Liver (tissue), 9 donors: ENCODE results near the gene XCL1. TPM values are rescaled to one million over a fixed set of nuclear protein-coding genes. Genes with fewer than 3 reads are reported as not detected.

Experiments
- DNase-seq: peaks from one replicate; pipeline ENCODE4 v3.0.0-alpha.2; 2017; ENCODE audit warnings: low spot score
- H3K27ac ChIP-seq, 2 donors: one replicate each; pipeline ENCODE4 v1.7.0; 2013; ENCODE audit warnings: inconsistent platforms in 2 of 2, low read length in 2 of 2, control low read depth in 1 of 2, low read depth in 1 of 2, mild to moderate bottlenecking in 1 of 2
- H3K27me3 ChIP-seq, 4 donors: one replicate each; pipeline versions ENCODE4 v1.6.1 to v1.7.0; 2013; ENCODE audit warnings: low read length in 3 of 4, inconsistent platforms in 1 of 4, mild to moderate bottlenecking in 1 of 4, moderate library complexity in 1 of 4; ENCODE audit not compliant: control insufficient read depth in 4 of 4, insufficient read depth in 4 of 4
- H3K36me3 ChIP-seq, 4 donors: one replicate each; pipeline versions ENCODE4 v1.6.1 to v1.7.0; 2013; ENCODE audit warnings: low read length in 3 of 4, mild to moderate bottlenecking in 3 of 4, low read depth in 1 of 4, moderate library complexity in 1 of 4; ENCODE audit not compliant: control insufficient read depth in 4 of 4, insufficient read depth in 3 of 4
- H3K4me1 ChIP-seq, 4 donors: one replicate each; pipeline versions ENCODE4 v1.6.1 to v1.7.0; 2013; ENCODE audit warnings: low read length in 3 of 4, mild to moderate bottlenecking in 3 of 4, moderate library complexity in 1 of 4; ENCODE audit not compliant: control insufficient read depth in 4 of 4, insufficient read depth in 4 of 4
- H3K4me3 ChIP-seq, 3 donors: one replicate each; pipeline versions ENCODE4 v1.6.1 to v1.7.0; 2013; ENCODE audit warnings: low read length in 3 of 3, control low read depth in 1 of 3, low read depth in 1 of 3, mild to moderate bottlenecking in 1 of 3
- H3K9ac ChIP-seq, 2 donors: one replicate each; pipeline ENCODE4 v1.7.0; 2013; ENCODE audit warnings: low read length in 2 of 2, mild to moderate bottlenecking in 2 of 2, moderate library complexity in 2 of 2, control low read depth in 1 of 2, low read depth in 1 of 2
- H3K9me3 ChIP-seq, 4 donors: one replicate each; pipeline versions ENCODE4 v1.6.1 to v1.7.0; 2013; ENCODE audit warnings: low read length in 3 of 4; ENCODE audit not compliant: control insufficient read depth in 4 of 4
- EGR1 ChIP-seq, 2 donors: IDR thresholded peaks; 2 replicates each; pipeline ENCODE4 v1.6.1; 2016 to 2018; ENCODE audit warnings: antibody characterized with exemption in 2 of 2, low read depth in 2 of 2
- FOXA1 ChIP-seq: IDR thresholded peaks from 2 replicates; pipeline ENCODE4 v1.6.1; 2016; ENCODE audit warnings: antibody characterized with exemption
- GABPA ChIP-seq, 2 donors: IDR thresholded peaks in 1 of 2; conservative IDR thresholded peaks in 1 of 2; 2 replicates each; pipeline ENCODE4 v1.6.1; 2016; ENCODE audit warnings: antibody characterized with exemption in 2 of 2, mild to moderate bottlenecking in 1 of 2, moderate library complexity in 1 of 2
- HNF4A ChIP-seq, 2 donors: conservative IDR thresholded peaks; 2 replicates each; pipeline ENCODE4 v1.6.1; 2016; ENCODE audit warnings: antibody characterized with exemption in 2 of 2, mild to moderate bottlenecking in 2 of 2
- JUND ChIP-seq, 2 donors: IDR thresholded peaks; 2 replicates each; pipeline ENCODE4 v1.6.1; 2016; ENCODE audit warnings: antibody characterized with exemption in 2 of 2
- MAX ChIP-seq: IDR thresholded peaks from 2 replicates; pipeline ENCODE4 v1.6.1; 2016; ENCODE audit warnings: antibody characterized with exemption
- NR2F2 ChIP-seq: IDR thresholded peaks from 2 replicates; pipeline ENCODE4 v1.6.1; 2016; ENCODE audit warnings: antibody characterized with exemption
- RAD21 ChIP-seq, 2 donors: IDR thresholded peaks; 2 replicates each; pipeline ENCODE4 v1.6.1; 2016; ENCODE audit warnings: antibody characterized with exemption in 2 of 2, mild to moderate bottlenecking in 2 of 2
- REST ChIP-seq: IDR thresholded peaks from 2 replicates; pipeline ENCODE4 v1.6.1; 2016; ENCODE audit warnings: antibody characterized with exemption, mild to moderate bottlenecking
- RXRA ChIP-seq, 2 donors: IDR thresholded peaks; 2 replicates each; pipeline ENCODE4 v1.6.1; 2017 to 2018; ENCODE audit warnings: antibody characterized with exemption in 2 of 2, mild to moderate bottlenecking in 1 of 2
- SP1 ChIP-seq: IDR thresholded peaks from 2 replicates; pipeline ENCODE4 v1.6.1; 2018; ENCODE audit warnings: antibody characterized with exemption, mild to moderate bottlenecking
- TAF1 ChIP-seq: conservative IDR thresholded peaks from 2 replicates; pipeline ENCODE4 v1.6.1; 2016; ENCODE audit warnings: antibody characterized with exemption, mild to moderate bottlenecking
- WGBS: extraction: QIAGEN DNeasy Blood & Tissue Kit; methylation state at CpG from one replicate; pipeline ENCODE4 v1.1.7; 2013; 5-methylcytosine and 5-hydroxymethylcytosine counted together
- polyA plus RNA-seq, 2 donors: library from polyadenylated mRNA; stranded (reverse) in 1 of 2; unstranded in 1 of 2; fragments of 200-250 nt in 1 of 2; fragments of >200 nt in 1 of 2; fragmentation: Nextera tagmentation in 1 of 2; extraction: Ambion mirVana in 1 of 2; gene quantifications; one replicate each; pipeline versions ENCODE4 v1.2.1 to v1.2.3, GENCODE V29; 2013 to 2015
- total RNA-seq, 2 donors: library from RNA; depleted of rRNA; stranded (reverse); fragments of >200 nt; gene quantifications; one replicate each; pipeline ENCODE4 v1.2.3, GENCODE V29; 2014
- TF ChIP-seq, protein P1 (sequence below): fragments of 150-350 bp; IDR thresholded peaks from 2 replicates; pipeline ENCODE4 v1.5.1; 2017; ENCODE audit warnings: improper control_type of control experiment, low read depth, low read length; ENCODE audit not compliant: missing input control
- TF ChIP-seq, protein P2 (sequence below): IDR thresholded peaks from 2 replicates; pipeline ENCODE4 v1.6.1; 2016; ENCODE audit warnings: antibody characterized with exemption
- donor health status: healthy.
- donor health status: healthy.
- donor health status: healthy.
- donor health status: healthy.
- donor health status: healthy.

XCL1 gene
- total and polyA plus RNA-seq, 4 donors, result 0.17 to 0.33 (median 0.22) TPM

GRCh38 chr1:168613691-168614231, 37.4 kb downstream of the XCL1 start:
- Histone ChIP-seq H3K9me3 (no peaks in the 10 kb centered on the region), H3K27ac (no peak overlapping the region), H3K4me3 (no peak overlapping the region), H3K4me1 (no peaks in the 10 kb centered on the region), H3K9ac (no peak overlapping the region), H3K27me3 (no peaks in the 10 kb centered on the region), H3K36me3 (no peaks in the 10 kb centered on the region)
- DNase-seq, result no peak
- WGBS, result 72% methylated on average over 8 of the region's 8 CpGs
- TF ChIP-seq GABPA (IDR thresholded peaks at IDR 0.05 in 1 of 2, conservative IDR thresholded peaks at IDR 0.05 in 1 of 2) (no peak), TAF1 (no peak), NR2F2 (peak; percentile 91)
- TF ChIP-seq, protein P1, sequence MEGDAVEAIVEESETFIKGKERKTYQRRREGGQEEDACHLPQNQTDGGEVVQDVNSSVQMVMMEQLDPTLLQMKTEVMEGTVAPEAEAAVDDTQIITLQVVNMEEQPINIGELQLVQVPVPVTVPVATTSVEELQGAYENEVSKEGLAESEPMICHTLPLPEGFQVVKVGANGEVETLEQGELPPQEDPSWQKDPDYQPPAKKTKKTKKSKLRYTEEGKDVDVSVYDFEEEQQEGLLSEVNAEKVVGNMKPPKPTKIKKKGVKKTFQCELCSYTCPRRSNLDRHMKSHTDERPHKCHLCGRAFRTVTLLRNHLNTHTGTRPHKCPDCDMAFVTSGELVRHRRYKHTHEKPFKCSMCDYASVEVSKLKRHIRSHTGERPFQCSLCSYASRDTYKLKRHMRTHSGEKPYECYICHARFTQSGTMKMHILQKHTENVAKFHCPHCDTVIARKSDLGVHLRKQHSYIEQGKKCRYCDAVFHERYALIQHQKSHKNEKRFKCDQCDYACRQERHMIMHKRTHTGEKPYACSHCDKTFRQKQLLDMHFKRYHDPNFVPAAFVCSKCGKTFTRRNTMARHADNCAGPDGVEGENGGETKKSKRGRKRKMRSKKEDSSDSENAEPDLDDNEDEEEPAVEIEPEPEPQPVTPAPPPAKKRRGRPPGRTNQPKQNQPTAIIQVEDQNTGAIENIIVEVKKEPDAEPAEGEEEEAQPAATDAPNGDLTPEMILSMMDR, result no peak

GRCh38 chr1:168614235-168614634, 37.8 kb downstream of the XCL1 start:
- Histone ChIP-seq H3K9ac (no peak overlapping the region), H3K36me3 (no peaks in the 10 kb centered on the region), H3K9me3 (no peaks in the 10 kb centered on the region), H3K27me3 (no peaks in the 10 kb centered on the region), H3K27ac (no peak overlapping the region), H3K4me3 (no peak overlapping the region), H3K4me1 (peaks cover 0 to 3% (median 0%) of the 10 kb centered on the region in 4 donors)
- DNase-seq, result no peak
- WGBS, result 69% methylated on average over 8 of the region's 8 CpGs
- TF ChIP-seq FOXA1 (no peak), NR2F2 (peak; percentile 42), RXRA (IDR thresholded peaks at IDR 0.05) (peak; percentile 10 to 48)

DNA sequence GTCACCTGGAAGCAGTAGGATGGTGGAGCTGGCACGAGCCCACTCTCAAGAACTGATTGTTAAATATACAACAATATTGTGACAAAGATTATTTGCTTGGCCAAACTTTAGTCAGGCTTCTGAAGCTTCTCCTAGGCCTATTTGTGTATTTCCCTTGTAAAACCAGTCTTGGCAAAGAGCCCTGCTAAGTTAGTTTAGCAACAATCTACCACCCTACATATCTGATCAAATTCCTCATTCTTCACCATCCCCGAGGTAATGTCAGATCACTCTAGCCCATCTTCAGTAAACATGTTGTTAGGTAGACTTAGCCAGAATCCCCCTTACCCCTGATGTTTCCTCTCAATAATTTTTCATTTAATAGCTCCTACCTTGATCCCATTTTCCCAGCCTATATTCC, 39.6 kb downstream of the XCL1 start:
- peaks cover 0 to 4% (median 0%) of the 10 kb centered on the region in 4 donors for H3K4me1 ChIP-seq
- no peak overlapping the region for H3K9ac ChIP-seq
- WGBS, result 84% methylated on average over 2 of the region's 2 CpGs
- H3K27me3 ChIP-seq, result no peaks in the 10 kb centered on the region
- H3K9me3 ChIP-seq, result no peaks in the 10 kb centered on the region
- no peak for TF ChIP-seq HNF4A (conservative IDR thresholded peaks at IDR 0.05)
- TF ChIP-seq, protein P2, sequence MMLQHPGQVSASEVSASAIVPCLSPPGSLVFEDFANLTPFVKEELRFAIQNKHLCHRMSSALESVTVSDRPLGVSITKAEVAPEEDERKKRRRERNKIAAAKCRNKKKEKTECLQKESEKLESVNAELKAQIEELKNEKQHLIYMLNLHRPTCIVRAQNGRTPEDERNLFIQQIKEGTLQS, result no peak
- TF ChIP-seq RAD21 (IDR thresholded peaks at IDR 0.05), result no peak
- TF ChIP-seq JUND (IDR thresholded peaks at IDR 0.05), result no peak
- no peak for TF ChIP-seq REST
- no peak for TF ChIP-seq MAX
- TF ChIP-seq, protein P1, result no peak
- TF ChIP-seq SP1, result no peak
- TF ChIP-seq RXRA (IDR thresholded peaks at IDR 0.05), result no peak
- TF ChIP-seq EGR1 (IDR thresholded peaks at IDR 0.05; ENCODE audit: low read depth in 2 of 2), result no peak
- no peak for DNase-seq
- H3K36me3 ChIP-seq, result no peaks in the 10 kb centered on the region
- no peak overlapping the region for H3K27ac ChIP-seq
- H3K4me3 ChIP-seq, result no peak overlapping the region
